HTERT RPE-1 (cell line): ENCODE data around the gene CETN1.

ENCODE experiments used
- in situ Hi-C: fragments of 300-500 bp; cut with MboI; formaldehyde crosslinking; loops from 4 replicates; pipeline ENCODE4 v1.14.3; 2020; ENCODE audit warnings: low sequenced_read_pairs

Gene CETN1

GRCh38 chr18:621291-622043 lies 41.3 kb downstream of the CETN1 start:
- in situ Hi-C loops: no loop called here

DNA sequence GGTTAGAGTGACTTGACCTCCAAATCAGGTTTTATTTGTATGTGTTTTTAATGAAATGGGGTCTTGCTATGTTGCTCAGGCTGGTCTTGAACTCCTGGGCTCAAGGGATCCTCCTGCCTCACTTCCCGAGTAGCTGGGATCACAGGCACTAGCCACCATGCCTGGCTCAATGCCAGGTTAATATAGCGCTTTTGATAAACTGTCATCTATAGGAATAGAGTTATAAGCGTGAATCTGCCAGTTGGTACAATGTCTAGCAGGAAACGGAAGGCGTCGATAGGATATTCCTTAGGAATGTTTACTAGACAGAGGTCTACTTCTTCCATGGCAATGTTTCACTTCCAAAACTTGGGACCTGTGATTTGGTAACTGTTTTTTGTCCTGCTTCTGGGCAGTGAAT lies 42.1 kb downstream of the CETN1 start:
- in situ Hi-C loops: no loop called here

DNA sequence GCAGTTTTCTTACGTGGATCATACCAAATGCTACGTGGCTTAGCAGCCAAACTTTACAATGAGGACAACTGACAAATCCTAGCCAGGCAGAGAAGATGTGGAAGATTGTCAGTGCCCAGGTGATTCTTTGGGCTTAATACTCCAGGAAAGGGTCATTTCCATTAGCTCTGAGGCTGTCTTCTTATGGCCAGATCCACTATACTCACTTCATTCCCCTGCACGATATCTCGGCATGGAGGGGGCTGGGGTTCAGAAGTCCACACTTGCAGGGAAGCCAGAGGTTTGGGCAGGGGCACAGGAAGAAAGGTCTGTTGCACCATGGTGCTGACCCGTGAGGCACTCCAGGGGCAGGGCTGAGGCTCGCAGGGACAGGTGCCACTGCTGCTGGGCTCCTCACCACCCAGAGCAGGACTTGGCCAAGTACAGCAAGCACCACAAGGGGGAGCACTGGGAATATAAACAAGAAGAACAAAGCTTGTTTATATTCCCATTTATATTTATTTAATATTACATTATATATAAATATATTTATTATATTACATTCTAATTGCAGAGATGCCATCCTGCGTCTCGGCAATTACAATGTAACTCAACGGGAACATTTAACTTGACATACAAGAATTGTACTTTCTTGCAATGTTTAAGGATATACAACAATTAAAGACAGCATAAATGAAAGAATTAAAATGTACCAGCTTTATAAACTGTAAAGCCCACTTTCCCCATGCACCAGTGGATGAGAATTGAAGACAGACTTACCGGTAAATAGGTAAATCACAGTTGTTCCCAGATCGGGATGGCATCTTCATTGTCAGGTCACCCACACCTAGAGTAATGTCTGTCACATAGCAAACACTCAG lies 43.8 kb downstream of the CETN1 start:
- in situ Hi-C loops: no loop called here

DNA sequence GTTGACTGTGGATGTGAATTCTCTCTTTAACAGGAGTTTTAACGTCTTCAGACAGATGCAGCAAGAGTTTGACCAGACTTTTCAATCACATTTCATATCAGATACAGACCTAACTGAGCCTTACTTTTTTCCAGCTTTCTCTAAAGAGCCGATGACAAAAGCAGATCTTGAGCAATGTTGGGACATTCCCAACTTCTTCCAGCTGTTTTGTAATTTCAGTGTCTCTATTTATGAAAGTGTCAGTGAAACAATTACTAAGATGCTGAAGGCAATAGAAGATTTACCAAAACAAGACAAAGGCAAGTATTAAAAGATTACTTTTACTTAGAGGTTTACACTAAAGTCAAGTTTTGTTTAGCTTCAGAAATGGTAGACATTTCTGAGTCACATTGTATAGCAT lies 47.1 kb downstream of the CETN1 start:
- in situ Hi-C loops: no loop called here

DNA sequence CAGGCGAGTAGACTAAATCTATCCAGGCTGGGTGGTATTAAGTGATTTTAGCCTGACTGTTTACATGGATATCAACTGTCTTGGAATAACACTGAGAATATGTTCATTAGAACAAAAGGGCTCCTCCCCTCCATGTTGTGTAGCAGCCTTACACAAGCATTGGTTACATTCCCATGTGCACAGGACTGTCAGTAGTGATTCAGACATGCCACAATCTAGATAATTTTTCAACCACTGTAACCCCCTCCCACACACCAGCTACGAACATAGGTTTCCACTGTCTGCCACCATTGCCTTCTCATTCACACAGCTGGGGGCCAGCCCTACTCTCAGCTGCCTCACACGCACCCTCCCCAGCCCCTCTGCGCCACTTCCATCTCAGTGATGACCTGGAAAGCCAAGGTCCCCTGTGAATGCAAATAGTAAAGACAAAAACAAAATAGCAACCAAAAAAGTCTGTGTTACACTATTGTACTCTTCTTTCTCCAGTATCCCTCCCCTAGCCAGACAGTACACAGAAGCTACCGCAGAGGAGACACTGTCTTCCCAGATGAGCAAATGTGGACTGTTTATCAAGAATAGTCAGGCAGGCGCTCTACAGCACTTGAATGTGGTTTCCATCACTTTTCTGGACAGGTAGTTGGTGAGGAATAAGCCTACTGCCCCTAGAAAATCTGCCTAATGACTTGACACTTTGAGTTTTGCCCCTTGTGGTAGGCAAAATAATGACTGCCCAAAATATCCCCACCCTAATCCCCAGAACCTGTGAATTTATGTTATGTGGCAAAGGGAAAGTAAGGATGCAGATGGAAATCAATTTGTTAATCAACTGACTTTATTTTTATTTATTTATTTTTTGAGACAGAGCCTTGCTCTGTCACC lies 49.3 kb downstream of the CETN1 start:
- in situ Hi-C loops: no loop called here

DNA sequence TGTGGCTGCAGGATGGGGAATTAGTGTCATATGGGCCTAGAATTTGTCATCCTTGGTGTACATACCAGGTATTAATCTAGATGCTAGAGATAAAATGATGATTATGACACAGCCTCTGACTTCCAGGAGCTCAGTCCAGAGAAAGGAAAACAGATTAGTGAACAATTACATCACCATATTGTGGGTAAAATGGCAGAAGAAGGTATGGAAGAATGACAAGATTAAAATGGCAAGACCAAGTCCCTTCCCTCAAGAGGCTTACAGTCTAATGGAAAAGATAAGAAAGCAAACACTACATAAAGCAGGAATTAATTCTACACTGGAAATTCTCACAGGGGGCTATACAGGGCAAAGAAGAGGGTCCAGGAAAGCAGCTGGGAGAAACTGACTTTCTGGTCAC lies 51.4 kb downstream of the CETN1 start:
- in situ Hi-C loops: no loop called here
